Measurements from ENCODE around the gene NUMA1. TPM values are rescaled to one million over a fixed set of nuclear protein-coding genes. Genes with fewer than 3 reads are reported as not detected.

The NUMA1 gene
- total and polyA plus RNA-seq, 9 of the 15 experiments (the other 6 are each of a cell fraction or from before 2014, with no cell fraction given) = 4.1 to 104 (median 51.2) TPM

- TF ChIP-seq E2F6 (IDR thresholded peaks at IDR 0.05; ENCODE audit: borderline replicate concordance in 1 of 2, extremely low read depth in 1 of 2, insufficient read depth in 1 of 2, insufficient read length in 1 of 2, low read depth in 1 of 2, low read length in 1 of 2, poor library complexity in 1 of 2, severe bottlenecking in 1 of 2) = peak in 1 of 2 experiments; percentile 30
- no peak for TF ChIP-seq PURB (CRISPR knock-in tag; IDR thresholded peaks at IDR 0.05; ENCODE audit: low read depth)
- no peak for TF ChIP-seq NCOA6 (IDR thresholded peaks at IDR 0.05)
- TF ChIP-seq MNT (conservative IDR thresholded peaks at IDR 0.05) = 0 out of 4 replicates have a peak, but pooled peaks of 1 of the 2 experiments have one; percentile 18
- no peak for TF ChIP-seq PTRF (tag; IDR thresholded peaks at IDR 0.05)
- no peak for TF ChIP-seq CREB1 (IDR thresholded peaks at IDR 0.05)
- TF ChIP-seq CREB1 (CRISPR knock-in tag; IDR thresholded peaks at IDR 0.05) = peak; percentile 37; the same call in 1 of the 2 replicates
- no peak for TF ChIP-seq AFF4 (CRISPR knock-in tag; IDR thresholded peaks at IDR 0.05)
Observed at GRCh38 chr11:72111300-72112142, 31.2 kb upstream of the NUMA1 start (continued).

All from K562 (cell line).